Measurements from ENCODE around the gene KDM7A. TPM values are rescaled to one million over a fixed set of nuclear protein-coding genes. Genes with fewer than 3 reads are reported as not detected.

Gene KDM7A
- total and polyA plus RNA-seq, 9 of the 15 experiments (the other 6 are each of a cell fraction or from before 2014, with no cell fraction given), result 0.90 to 8.4 (median 7.0) TPM

GRCh38 chr7:140082770-140083169 lies 94.0 kb downstream of the KDM7A start:
- H3K79me2 ChIP-seq (ENCODE audit: control insufficient read depth, insufficient read depth, low read length), result no peaks in the 10 kb centered on the region
- H3K9me3 ChIP-seq (replicated peaks; ENCODE audit: control insufficient read depth, insufficient read depth, low read depth, low read length), result no peaks in the 10 kb centered on the region
- H3K4me3 ChIP-seq, result no peak overlapping the region
- no peaks in the 10 kb centered on the region for H3K36me3 ChIP-seq (ENCODE audit: control insufficient read depth, insufficient read depth, low read length)
- BruUV-seq (replicated peaks), result no TSS peak
- intact Hi-C loops (cut with micrococcal nuclease), result no loop called here
- peak overlapping the region in 1 of 2 experiments; percentile 70; a peak in 2 of 4 replicates for H3K9ac ChIP-seq (ENCODE audit: insufficient read depth in 1 of 2, low read depth in 2 of 2, low read length in 2 of 2)
- H3K27ac ChIP-seq (ENCODE audit: extremely low read depth, low read depth, low read length), result no peak overlapping the region
- ATAC-seq (peak; percentile 10; the same call in 2 of the 3 replicates), DNase-seq (ENCODE audit: extremely low read depth in 1 of 4, low spot score in 3 of 4) (no peak), FAIRE-seq (no peak)
- H3K4me1 ChIP-seq (replicated peaks in 1 of 2; ENCODE audit: control insufficient read depth in 2 of 2, insufficient read depth in 2 of 2, low read length in 2 of 2), result peaks cover 6 to 10% of the 10 kb centered on the region in 2 experiments; a peak in 4 of 5 replicates
- in situ Hi-C loops (cut with MboI), result no loop called here
- H3K4me2 ChIP-seq (ENCODE audit: insufficient read depth, low read length), result no peak overlapping the region
- no peaks in the 10 kb centered on the region for H3K9me1 ChIP-seq (ENCODE audit: control insufficient read depth, insufficient read depth, low read length)
- POLR2A ChIA-PET, result interaction anchor here (0.7 to 1.6 kb wide), 3 partner anchors 10 to 259 kb away, joined by 3 to 8 read pairs (median 4); no protein-coding TSS in a partner anchor
- CTCF ChIA-PET (ENCODE audit: low intra/inter-chr PET ratio), result no interaction called here
- peaks cover 2 to 15% of the 10 kb centered on the region in 2 experiments; a peak in 2 of 5 replicates for H3K27me3 ChIP-seq (ENCODE audit: control insufficient read depth in 2 of 2, insufficient read depth in 2 of 2, low read length in 2 of 2)
- H2AFZ ChIP-seq (ENCODE audit: low read depth, low read length), result no peak overlapping the region
- no peaks in the 10 kb centered on the region for H4K20me1 ChIP-seq (replicated peaks; ENCODE audit: control insufficient read depth, insufficient read depth, low read length)
- WGBS (ENCODE audit: insufficient coverage, low coverage, missing lambda C conversion rate), result 30% methylated on average over 7 of the region's 7 CpGs
- TF ChIP-seq CBFA2T3 (IDR thresholded peaks at IDR 0.05) (peak; percentile 56), TCF3 (CRISPR knock-in tag; IDR thresholded peaks at IDR 0.05) (peak; percentile 69), POLR2A (conservative IDR thresholded peaks at IDR 0.05) (no peak), ARID1B (IDR thresholded peaks at IDR 0.05) (peak; percentile 36; the same call in 1 of the 2 replicates), ZC3H11A (IDR thresholded peaks at IDR 0.05; ENCODE audit: low read depth, low read length) (no peak), ZSCAN32 (CRISPR knock-in tag; IDR thresholded peaks at IDR 0.05) (no peak), HNRNPLL (IDR thresholded peaks at IDR 0.05; ENCODE audit: low read depth, low read length, poor library complexity, severe bottlenecking) (no peak), GABPB2 (CRISPR knock-in tag; conservative IDR thresholded peaks at IDR 0.05) (no peak), FUS (optimal IDR thresholded peaks at IDR 0.05; ENCODE audit: low read depth, low read length) (no peak), ESRRB (CRISPR knock-in tag; IDR thresholded peaks at IDR 0.05; ENCODE audit: borderline replicate concordance) (no peak), HBP1 (CRISPR knock-in tag; IDR thresholded peaks at IDR 0.05) (no peak), NCOR1 (IDR thresholded peaks at IDR 0.05) (peak; percentile 15; the same call in 1 of the 2 replicates), POLR2G (IDR thresholded peaks at IDR 0.05; ENCODE audit: low read depth, low read length) (peak; percentile 27; the same call in 1 of the 2 replicates), PML (IDR thresholded peaks at IDR 0.05; ENCODE audit: low read length) (no peak), MYNN (IDR thresholded peaks at IDR 0.05) (peak; percentile 16; the same call in 1 of the 2 replicates), MYNN (CRISPR knock-in tag; IDR thresholded peaks at IDR 0.05) (no peak), TAL1 (IDR thresholded peaks at IDR 0.05) (0 out of 2 replicates have a peak, but pooled peaks have one; percentile 19), NCOA4 (IDR thresholded peaks at IDR 0.05; ENCODE audit: partially characterized antibody) (no peak), THRAP3 (IDR thresholded peaks at IDR 0.05; ENCODE audit: borderline replicate concordance) (no peak), SRF (CRISPR knock-in tag; IDR thresholded peaks at IDR 0.05) (no peak), LARP7 (IDR thresholded peaks at IDR 0.05) (no peak), ADNP (tag; IDR thresholded peaks at IDR 0.05) (no peak), NCOA2 (IDR thresholded peaks at IDR 0.05; ENCODE audit: partially characterized antibody in 2 of 2) (no peak), CCNT2 (IDR thresholded peaks at IDR 0.05; ENCODE audit: borderline replicate concordance, extremely low read depth, insufficient read length, low read depth, low read length) (peak; percentile 28)

All from K562 (cell line).